Peyer's patch (tissue), 4 donors: Measurements from ENCODE around the gene PAIP2.

ENCODE experiments used
- POLR2A ChIP-seq, 2 donors: fragments of 450-650 bp; IDR thresholded peaks; one replicate each; pipeline ENCODE4 v1.5.1; 2017; ENCODE audit warnings: antibody characterized with exemption in 2 of 2, mild to moderate bottlenecking in 2 of 2, moderate library complexity in 2 of 2
- TF ChIP-seq, protein P1 (sequence below), 6 experiments: fragments of 450-650 bp in 4 of 6; fragments of 200-600 bp in 2 of 6; sonication (generic) in 1 of 6; IDR thresholded peaks; one replicate each; pipeline ENCODE4 v1.5.1; 2017 to 2019; ENCODE audit warnings: antibody characterized with exemption in 6 of 6, mild to moderate bottlenecking in 3 of 6, moderate library complexity in 1 of 6

DNA sequence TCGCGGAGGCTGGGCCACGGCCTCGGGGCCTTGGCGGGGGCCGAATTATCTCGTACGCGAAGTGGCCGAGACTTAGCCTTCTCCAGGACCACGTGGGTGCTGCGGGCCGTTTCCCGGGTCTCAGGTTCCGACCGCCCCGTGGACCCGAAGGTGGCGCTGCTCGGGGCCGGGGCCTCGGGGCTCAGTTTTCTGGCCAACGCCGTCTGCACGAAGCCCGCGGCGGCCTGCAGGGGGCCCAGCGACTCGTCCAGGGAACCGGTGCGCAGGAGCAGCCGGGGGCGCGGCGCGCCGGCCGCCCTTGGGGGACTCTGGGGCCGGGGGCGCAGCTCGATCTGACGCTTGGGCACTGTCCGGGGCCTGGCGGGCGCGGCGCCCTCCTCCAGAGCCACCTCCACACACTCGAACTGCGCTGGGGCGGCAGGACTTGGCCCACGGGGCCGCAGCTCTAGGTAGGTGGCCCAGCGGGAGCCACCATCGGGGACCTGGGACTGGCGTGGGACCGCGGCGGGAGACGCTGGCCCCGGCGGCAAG is 52.5 kb downstream of the PAIP2 start:
- TF ChIP-seq, protein P1, sequence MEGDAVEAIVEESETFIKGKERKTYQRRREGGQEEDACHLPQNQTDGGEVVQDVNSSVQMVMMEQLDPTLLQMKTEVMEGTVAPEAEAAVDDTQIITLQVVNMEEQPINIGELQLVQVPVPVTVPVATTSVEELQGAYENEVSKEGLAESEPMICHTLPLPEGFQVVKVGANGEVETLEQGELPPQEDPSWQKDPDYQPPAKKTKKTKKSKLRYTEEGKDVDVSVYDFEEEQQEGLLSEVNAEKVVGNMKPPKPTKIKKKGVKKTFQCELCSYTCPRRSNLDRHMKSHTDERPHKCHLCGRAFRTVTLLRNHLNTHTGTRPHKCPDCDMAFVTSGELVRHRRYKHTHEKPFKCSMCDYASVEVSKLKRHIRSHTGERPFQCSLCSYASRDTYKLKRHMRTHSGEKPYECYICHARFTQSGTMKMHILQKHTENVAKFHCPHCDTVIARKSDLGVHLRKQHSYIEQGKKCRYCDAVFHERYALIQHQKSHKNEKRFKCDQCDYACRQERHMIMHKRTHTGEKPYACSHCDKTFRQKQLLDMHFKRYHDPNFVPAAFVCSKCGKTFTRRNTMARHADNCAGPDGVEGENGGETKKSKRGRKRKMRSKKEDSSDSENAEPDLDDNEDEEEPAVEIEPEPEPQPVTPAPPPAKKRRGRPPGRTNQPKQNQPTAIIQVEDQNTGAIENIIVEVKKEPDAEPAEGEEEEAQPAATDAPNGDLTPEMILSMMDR (IDR thresholded peaks at IDR 0.05): peak in 3 of 6 experiments; percentile 51 to 63 (median 59)
- no peak for TF ChIP-seq POLR2A (IDR thresholded peaks at IDR 0.05)
